ENCODE measurements around the gene STMN3. TPM values are rescaled to one million over a fixed set of nuclear protein-coding genes. Genes with fewer than 3 reads are reported as not detected.

Gene STMN3
- total RNA-seq, 2 donors from 2014 or later: 5.6 to 7.8 TPM

GRCh38 chr20:63658749-63659187 lies 5.5 kb upstream of the STMN3 start:
- intact Hi-C loops (cut with DNase I): loop anchor here (10.0 kb wide), 1 partner anchor 76 kb away; the partner anchor contains the start of genes LIME1 and SLC2A4RG
- H3K27me3 ChIP-seq: no peaks in the 10 kb centered on the region
- ATAC-seq (no peak), DNase-seq (peak in 2 of 4 donors; percentile 24 to 34)
- no peak for TF ChIP-seq CTCF (IDR thresholded peaks at IDR 0.05)
- no peak for TF ChIP-seq POLR2A (IDR thresholded peaks at IDR 0.05)
- no peaks in the 10 kb centered on the region for H3K9me3 ChIP-seq
- peaks cover 0 to 1% of the 10 kb centered on the region in 2 donors for H3K36me3 ChIP-seq (replicated peaks in 1 of 2; ENCODE audit: insufficient read depth in 1 of 2, low read depth in 2 of 2)
- WGBS, 2 donors: 0 to 2% methylated on average over 16 to 25 of the region's 25 CpGs
- H3K4me3 ChIP-seq: peak overlapping the region; percentile 39 to 70
- peak overlapping the region; percentile 65 to 86 (median 75) for H3K27ac ChIP-seq
- H3K4me1 ChIP-seq: peaks cover 27% of the 10 kb centered on the region

GRCh38 chr20:63657937-63658748 lies 4.9 kb upstream of the STMN3 start, which contains the start of gene RTEL1:
TSS of gene RTEL1 (plus strand) at chr20:63658312. CDS start at chr20:63659403, 1,091 bp downstream.
- H3K4me1 ChIP-seq: peaks cover 31% of the 10 kb centered on the region
- no peaks in the 10 kb centered on the region for H3K9me3 ChIP-seq
- peaks cover 0 to 1% of the 10 kb centered on the region in 2 donors for H3K36me3 ChIP-seq (replicated peaks in 1 of 2; ENCODE audit: insufficient read depth in 1 of 2, low read depth in 2 of 2)
- ATAC-seq (peak; percentile 93), DNase-seq (peak; percentile 87 to 91 (median 90))
- intact Hi-C loops (cut with DNase I): loop anchor here (10.0 kb wide), 1 partner anchor 77 kb away; the partner anchor contains the start of genes LIME1 and SLC2A4RG
- peak within 1 kb of the TSS; percentile 65 to 86 (median 75) for H3K27ac ChIP-seq
- TF ChIP-seq CTCF (IDR thresholded peaks at IDR 0.05) (peak in 3 of 7 experiments; percentile 27 to 40 (median 35)), POLR2A (IDR thresholded peaks at IDR 0.05) (peak in 2 of 3 donors; percentile 56 to 57)
- WGBS, 2 donors: 0 to 4% methylated on average over 5 to 62 of the region's 73 CpGs
- H3K27me3 ChIP-seq: no peaks in the 10 kb centered on the region
- peak within 1 kb of the TSS; percentile 39 to 70 for H3K4me3 ChIP-seq

- H3K4me1 ChIP-seq: peaks cover 35% of the 10 kb centered on the region
- intact Hi-C loops (cut with DNase I): loop anchor here (10.0 kb wide), 1 partner anchor 77 kb away; the partner anchor contains the start of genes LIME1 and SLC2A4RG
- WGBS, 2 donors: 43 to 62% methylated on average over 8 to 31 of the region's 31 CpGs
- no peaks in the 10 kb centered on the region for H3K27me3 ChIP-seq
- H3K4me3 ChIP-seq: peak overlapping the region in 1 of 2 donors; percentile 70
- TF ChIP-seq CTCF (IDR thresholded peaks at IDR 0.05) (no peak), POLR2A (IDR thresholded peaks at IDR 0.05) (no peak)
- H3K9me3 ChIP-seq: no peaks in the 10 kb centered on the region
- H3K27ac ChIP-seq: peak overlapping the region in 3 of 4 donors; percentile 65 to 86 (median 82)
- H3K36me3 ChIP-seq (replicated peaks in 1 of 2; ENCODE audit: insufficient read depth in 1 of 2, low read depth in 2 of 2): peaks cover 0 to 1% of the 10 kb centered on the region in 2 donors
- no peak for ATAC-seq
- no peak for DNase-seq
Measured at GRCh38 chr20:63657260-63657936, 4.2 kb upstream of the STMN3 start.

GRCh38 chr20:63656451-63656850 lies 3.2 kb upstream of the STMN3 start:
- ATAC-seq: no peak
- intact Hi-C loops (cut with DNase I): loop anchor here (10.0 kb wide), 1 partner anchor 78 kb away; the partner anchor contains the start of genes LIME1 and SLC2A4RG

More at GRCh38 chr20:63656451-63656850, 3.2 kb upstream of the STMN3 start:
- Histone ChIP-seq H3K4me1 (peaks cover 44% of the 10 kb centered on the region), H3K36me3 (replicated peaks in 1 of 2; ENCODE audit: insufficient read depth in 1 of 2, low read depth in 2 of 2) (no peaks in the 10 kb centered on the region), H3K4me3 (no peak overlapping the region), H3K9me3 (no peaks in the 10 kb centered on the region), H3K27ac (no peak overlapping the region), H3K27me3 (no peaks in the 10 kb centered on the region)
- DNase-seq: no peak
- 67 to 80% methylated on average over 1 to 3 of the region's 3 CpGs for WGBS, 2 donors
- TF ChIP-seq CTCF (IDR thresholded peaks at IDR 0.05) (no peak), POLR2A (IDR thresholded peaks at IDR 0.05) (no peak)

All from body of pancreas (tissue), 4 donors.